GM10266 (cell line): Measurements from ENCODE around the gene SNCG.
A peak's percentile ranks its signal among the peaks of the same experiment; 100 is the strongest.
"Not testable (repeated sequence)": the region's sequence is repeated elsewhere in the genome, so short reads cannot be mapped to it uniquely, and the experiment has no call there.

Experiments used
- DNase-seq: peaks from one replicate; pipeline ENCODE4 v3.0.0; 2012; ENCODE audit errors: extremely low spot score
- CTCF ChIP-seq: IDR thresholded peaks from 2 replicates; pipeline ENCODE4 v1.5.1; 2012; ENCODE audit warnings: mild to moderate bottlenecking, low read depth; ENCODE audit not compliant: control insufficient read depth, insufficient read depth; ENCODE audit errors: missing control alignments

SNCG gene

DNA sequence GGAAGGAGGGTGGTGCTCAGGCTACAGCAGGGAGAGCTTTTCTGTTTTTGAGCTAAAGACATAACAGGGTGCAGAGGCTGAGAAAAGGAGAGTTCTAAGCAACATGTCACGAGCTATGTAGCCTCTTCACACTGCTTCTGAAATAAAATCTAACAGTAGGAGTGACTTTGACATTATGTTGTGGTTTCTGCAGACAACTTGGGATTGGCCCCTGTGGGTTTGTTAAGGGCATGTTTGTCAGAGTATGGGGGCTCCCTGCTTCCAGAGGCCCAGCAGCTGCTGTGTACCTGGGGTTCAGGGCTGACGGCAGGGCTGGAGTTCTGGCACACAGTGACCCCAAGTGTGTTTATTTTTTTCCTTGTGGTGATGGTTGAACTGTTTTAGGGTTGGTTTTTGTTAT is 25.7 kb upstream of the SNCG start:
- no peak for TF ChIP-seq CTCF
- no peak for DNase-seq

DNA sequence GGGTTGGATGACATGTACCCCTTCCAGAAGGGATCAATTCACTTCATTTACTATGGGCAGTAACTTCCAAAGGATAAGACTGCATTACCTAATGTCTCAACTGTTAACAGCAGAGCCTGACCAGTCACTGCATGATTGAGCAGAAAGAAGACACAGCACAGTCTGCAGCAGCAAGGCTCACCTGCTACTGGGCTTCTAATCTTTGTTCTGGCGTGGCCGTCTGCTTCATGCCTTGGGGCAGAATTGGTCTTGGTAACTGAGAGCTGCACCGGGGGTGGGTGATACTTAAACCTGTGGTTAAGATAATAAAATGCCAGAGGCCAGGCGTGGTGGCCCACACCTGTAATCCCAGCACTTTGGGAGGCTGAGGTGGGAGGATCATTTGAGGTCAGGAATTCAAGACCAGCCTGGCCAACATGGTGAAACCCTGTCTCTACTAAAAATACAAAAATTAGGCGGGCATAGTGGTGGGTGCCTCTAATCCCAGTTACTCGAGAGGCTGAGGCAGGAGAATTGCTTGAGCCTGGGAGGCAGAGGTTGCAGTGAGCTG is 24.2 kb upstream of the SNCG start:
- DNase-seq = not testable (repeated sequence)

- no peak for TF ChIP-seq CTCF
- DNase-seq = no peak
These were observed 21.5 kb upstream of the SNCG start for GRCh38 chr10:86936661-86937501.

DNA sequence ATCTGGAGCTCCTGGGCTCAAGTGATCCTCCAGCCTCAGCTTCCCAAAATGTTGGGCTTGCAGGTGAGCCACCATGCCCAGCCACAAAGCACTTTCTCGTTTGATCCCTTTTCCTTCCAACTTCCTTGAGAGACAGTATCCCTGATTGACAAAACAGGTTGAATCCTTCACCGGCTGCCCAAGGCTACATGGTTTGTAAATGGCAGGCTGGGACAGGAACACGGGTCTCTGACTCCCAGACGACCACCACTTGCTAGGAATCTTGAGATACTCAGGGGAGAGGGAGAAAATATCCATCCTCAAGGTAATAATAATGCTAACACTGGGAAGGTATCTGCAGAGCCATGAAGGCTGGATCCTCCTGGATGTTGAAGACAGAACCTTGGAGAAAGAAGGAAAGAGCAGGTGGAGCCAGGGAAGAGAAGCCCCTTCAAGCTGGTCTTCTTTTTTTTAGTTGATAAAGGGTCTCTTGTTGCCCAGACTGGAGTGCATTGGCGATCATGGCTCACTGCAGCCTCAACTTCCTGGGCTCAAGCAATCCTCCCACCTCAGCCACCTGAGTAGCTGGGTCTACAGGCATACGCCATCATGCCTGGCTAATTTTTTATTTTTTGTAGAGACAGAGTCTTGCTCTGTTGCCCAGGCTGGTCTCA is 20.8 kb upstream of the SNCG start:
- DNase-seq = no peak
- TF ChIP-seq CTCF = no peak

GRCh38 chr10:86938260-86938659 is 20.1 kb upstream of the SNCG start:
- DNase-seq = no peak
- TF ChIP-seq CTCF = no peak

DNA sequence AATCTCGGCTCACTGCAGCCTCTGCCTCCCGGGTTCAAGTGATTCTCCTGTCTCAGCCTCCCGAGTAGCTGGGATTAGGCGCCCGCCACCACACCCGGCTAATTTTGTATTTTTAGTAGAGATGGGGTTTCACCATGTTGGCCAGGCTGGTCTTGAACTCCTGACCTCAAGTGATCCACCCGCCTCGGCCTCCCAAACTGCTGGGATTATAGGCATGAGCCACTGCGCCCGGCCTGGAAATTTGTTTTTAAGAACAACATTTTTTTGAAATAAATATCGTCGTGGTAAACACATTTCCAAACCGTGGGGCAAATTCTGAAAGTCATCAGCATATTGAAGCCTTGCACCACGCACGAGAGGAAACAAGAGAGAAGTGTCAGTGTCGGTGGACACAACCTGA is 18.3 kb upstream of the SNCG start:
- DNase-seq = not testable (repeated sequence)

GRCh38 chr10:86940677-86941076 is 17.7 kb upstream of the SNCG start:
- no peak for TF ChIP-seq CTCF
- peak; percentile 4 for DNase-seq

DNA sequence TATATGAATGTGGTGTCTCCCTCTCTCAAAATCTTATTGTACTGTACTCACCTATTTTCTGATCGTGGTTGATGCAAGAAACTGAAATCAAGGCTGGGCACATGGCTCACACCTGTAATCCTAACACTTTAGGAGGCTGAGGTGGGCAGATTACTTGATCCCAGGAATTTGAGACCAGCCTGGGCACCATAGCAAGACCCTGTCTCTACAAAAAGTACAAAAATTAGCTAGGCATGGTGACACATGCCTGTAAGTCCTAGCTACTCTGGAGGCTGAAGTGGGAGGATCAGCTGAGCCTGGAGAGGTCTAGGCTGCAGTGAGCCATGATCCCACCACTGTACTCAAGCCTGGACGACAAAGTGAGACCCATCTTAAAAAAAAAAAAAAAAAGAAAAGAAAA is 17.0 kb upstream of the SNCG start:
- DNase-seq = no peak
- TF ChIP-seq CTCF = no peak
